HUES64 (cell line): Measurements from ENCODE around the gene GLTPD2.

ENCODE experiments used
- H3K27ac ChIP-seq: 2 replicates; pipeline ENCODE4 v1.7.0; 2013; ENCODE audit warnings: low read depth, low read length, inconsistent platforms
- H3K27me3 ChIP-seq: 2 replicates; pipeline ENCODE4 v1.6.1; 2013; ENCODE audit warnings: mild to moderate bottlenecking, low read length; ENCODE audit not compliant: insufficient read depth
- H3K36me3 ChIP-seq: 2 replicates; pipeline ENCODE4 v1.6.1; 2013; ENCODE audit warnings: mild to moderate bottlenecking, low read length; ENCODE audit not compliant: insufficient read depth
- H3K4me1 ChIP-seq: 2 replicates; pipeline ENCODE4 v1.6.1; 2013; ENCODE audit warnings: mild to moderate bottlenecking, low read length, moderate library complexity; ENCODE audit not compliant: insufficient read depth
- H3K4me3 ChIP-seq: 2 replicates; pipeline ENCODE4 v1.5.1; 2013; ENCODE audit warnings: mild to moderate bottlenecking, low read length, moderate library complexity
- H3K9ac ChIP-seq: 2 replicates; pipeline ENCODE4 v1.6.1; 2013; ENCODE audit warnings: mild to moderate bottlenecking, low read depth, low read length
- H3K9me3 ChIP-seq: 2 replicates; pipeline ENCODE4 v1.6.1; 2013; ENCODE audit warnings: low read depth, low read length; ENCODE audit not compliant: insufficient read depth
- WGBS: fragments of 150-250, 120-280 bp; methylation state at CpG from one replicate; pipeline ENCODE4 v1.1.7; 2013; ENCODE audit warnings: missing lambda C conversion rate; 5-methylcytosine and 5-hydroxymethylcytosine counted together

GLTPD2 gene

DNA sequence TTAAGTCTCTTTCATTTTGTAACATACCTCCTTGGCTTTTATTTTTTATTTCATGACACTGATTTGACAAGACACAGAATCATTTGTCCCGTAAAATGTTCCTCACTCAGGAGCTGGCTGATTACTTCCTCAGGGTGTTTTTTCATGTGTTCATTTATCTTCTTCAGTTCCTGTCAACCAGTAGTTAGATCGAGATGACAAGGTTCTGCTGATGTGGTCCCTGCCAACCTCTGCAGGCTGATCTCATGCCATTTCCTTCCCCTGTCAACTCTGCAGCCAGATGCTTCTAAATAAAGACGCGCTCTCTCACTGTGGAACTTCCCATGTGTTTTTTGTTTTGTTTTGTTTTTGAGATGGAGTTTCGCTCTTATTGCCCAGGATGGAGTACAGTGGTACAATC is 40.9 kb upstream of the GLTPD2 start:
- Histone ChIP-seq H3K27me3 (peaks cover 35% of the 10 kb centered on the region), H3K9me3 (no peaks in the 10 kb centered on the region), H3K4me3 (no peak overlapping the region), H3K9ac (no peak overlapping the region), H3K4me1 (0 out of 2 replicates have a peak, but pooled peaks cover 6% of the 10 kb centered on the region), H3K27ac (no peak overlapping the region), H3K36me3 (no peaks in the 10 kb centered on the region)
- WGBS: 94% methylated on average over 5 of the region's 5 CpGs

- Histone ChIP-seq H3K27me3 (peaks cover 26% of the 10 kb centered on the region), H3K4me3 (no peak overlapping the region), H3K36me3 (no peaks in the 10 kb centered on the region), H3K9ac (no peak overlapping the region), H3K4me1 (0 out of 2 replicates have a peak, but pooled peaks cover 6% of the 10 kb centered on the region), H3K27ac (no peak overlapping the region), H3K9me3 (no peaks in the 10 kb centered on the region)
- WGBS: 66% methylated on average over 4 of the region's 4 CpGs
Observed at GRCh38 chr17:4748686-4749085, 40.1 kb upstream of the GLTPD2 start.

DNA sequence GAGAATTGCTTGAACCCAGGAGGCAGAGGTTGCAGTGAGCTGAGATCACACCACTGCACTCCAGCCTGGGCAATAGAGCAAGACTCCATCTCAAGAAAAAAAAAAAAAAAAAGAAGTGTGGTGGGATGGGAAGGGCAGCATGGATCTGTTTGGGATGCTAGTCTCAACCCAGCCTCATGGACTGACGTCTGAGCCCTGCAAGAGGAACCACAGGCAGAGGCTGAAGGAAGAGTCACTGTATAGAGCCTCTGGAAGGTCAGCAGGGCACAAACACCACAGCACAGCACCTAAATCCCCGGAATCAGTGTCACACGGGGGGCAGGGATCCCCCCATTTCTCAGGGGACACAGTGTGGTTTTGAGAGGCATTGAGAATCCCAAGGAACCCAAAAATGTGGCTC is 38.2 kb upstream of the GLTPD2 start:
- Histone ChIP-seq H3K9ac (no peak overlapping the region), H3K9me3 (no peaks in the 10 kb centered on the region), H3K4me3 (no peak overlapping the region), H3K27me3 (peaks cover 9% of the 10 kb centered on the region; the same call in 1 of the 2 replicates), H3K27ac (no peak overlapping the region), H3K4me1 (0 out of 2 replicates have a peak, but pooled peaks cover 3% of the 10 kb centered on the region), H3K36me3 (no peaks in the 10 kb centered on the region)
- 50% methylated on average over 3 of the region's 3 CpGs for WGBS

- H3K9me3 ChIP-seq: no peaks in the 10 kb centered on the region
- no peaks in the 10 kb centered on the region for H3K4me1 ChIP-seq
- no peak overlapping the region for H3K9ac ChIP-seq
- 78% methylated on average over 5 of the region's 5 CpGs for WGBS
- H3K27me3 ChIP-seq: no peaks in the 10 kb centered on the region; the same call in 1 of the 2 replicates
- H3K4me3 ChIP-seq: no peak overlapping the region
- no peaks in the 10 kb centered on the region for H3K36me3 ChIP-seq
- no peak overlapping the region for H3K27ac ChIP-seq
Observed at GRCh38 chr17:4751932-4752331, 36.8 kb upstream of the GLTPD2 start.

GRCh38 chr17:4753392-4753791 is 35.4 kb upstream of the GLTPD2 start:
- Histone ChIP-seq H3K27me3 (no peaks in the 10 kb centered on the region; the same call in 1 of the 2 replicates), H3K9ac (no peak overlapping the region), H3K9me3 (no peaks in the 10 kb centered on the region), H3K4me1 (no peaks in the 10 kb centered on the region), H3K4me3 (no peak overlapping the region), H3K36me3 (no peaks in the 10 kb centered on the region), H3K27ac (no peak overlapping the region)
- WGBS: no CpG with 5 or more reads among the region's 1 CpG

DNA sequence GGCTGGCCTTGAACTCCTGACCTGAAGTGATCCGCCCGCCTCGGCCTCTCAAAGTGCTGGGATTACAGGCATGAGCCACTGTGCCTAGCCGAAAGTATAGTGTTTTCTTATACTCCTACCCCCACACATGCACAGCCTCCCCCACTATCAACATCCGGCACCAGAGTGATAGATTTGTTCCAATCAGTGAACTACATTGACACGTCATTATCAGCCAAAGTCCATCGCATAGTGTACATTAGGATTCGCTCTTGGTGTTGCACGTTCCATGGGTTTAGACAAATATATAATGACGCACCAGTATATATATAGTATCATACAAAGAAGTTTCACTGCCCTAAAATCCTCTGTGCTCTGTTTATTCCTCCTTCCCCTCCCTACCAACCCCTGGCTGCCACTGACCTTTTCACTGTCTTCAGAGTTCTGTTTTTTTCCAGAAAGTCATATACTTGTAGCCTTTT is 29.0 kb upstream of the GLTPD2 start:
- WGBS: 94% methylated on average over 10 of the region's 10 CpGs
- Histone ChIP-seq H3K27me3 (no peaks in the 10 kb centered on the region), H3K9me3 (no peaks in the 10 kb centered on the region), H3K4me3 (no peak overlapping the region), H3K4me1 (no peaks in the 10 kb centered on the region), H3K36me3 (no peaks in the 10 kb centered on the region), H3K9ac (no peak overlapping the region), H3K27ac (no peak overlapping the region)

DNA sequence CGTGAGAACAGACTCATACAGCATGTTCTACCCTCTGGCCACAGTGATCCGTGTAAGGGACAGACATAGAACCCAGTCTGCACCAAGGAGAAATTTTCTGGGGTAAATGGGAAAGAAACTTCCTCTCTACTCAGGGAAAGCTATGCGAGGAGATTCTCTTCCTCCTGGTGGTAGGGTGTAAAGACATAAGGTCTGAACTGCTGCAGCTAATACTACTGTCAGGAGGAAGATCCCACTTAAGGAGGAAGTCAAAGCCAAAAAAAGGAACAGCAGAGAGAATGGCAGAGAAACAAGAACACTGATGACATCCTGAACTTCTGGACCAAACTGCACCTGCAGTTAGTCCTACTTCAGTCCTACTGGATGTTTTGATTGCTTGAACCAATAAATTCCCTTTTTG is 24.2 kb upstream of the GLTPD2 start:
- Histone ChIP-seq H3K27ac (no peak overlapping the region), H3K27me3 (no peaks in the 10 kb centered on the region), H3K9ac (no peak overlapping the region), H3K4me1 (no peaks in the 10 kb centered on the region), H3K9me3 (no peaks in the 10 kb centered on the region), H3K36me3 (no peaks in the 10 kb centered on the region), H3K4me3 (no peak overlapping the region)
- 78% methylated on average over 2 of the region's 3 CpGs for WGBS

GRCh38 chr17:4766201-4766600 is 22.6 kb upstream of the GLTPD2 start:
- Histone ChIP-seq H3K4me3 (no peak overlapping the region), H3K9ac (no peak overlapping the region), H3K4me1 (no peaks in the 10 kb centered on the region), H3K36me3 (no peaks in the 10 kb centered on the region), H3K9me3 (no peaks in the 10 kb centered on the region), H3K27ac (no peak overlapping the region), H3K27me3 (no peaks in the 10 kb centered on the region)
- WGBS: 96% methylated on average over 3 of the region's 3 CpGs

DNA sequence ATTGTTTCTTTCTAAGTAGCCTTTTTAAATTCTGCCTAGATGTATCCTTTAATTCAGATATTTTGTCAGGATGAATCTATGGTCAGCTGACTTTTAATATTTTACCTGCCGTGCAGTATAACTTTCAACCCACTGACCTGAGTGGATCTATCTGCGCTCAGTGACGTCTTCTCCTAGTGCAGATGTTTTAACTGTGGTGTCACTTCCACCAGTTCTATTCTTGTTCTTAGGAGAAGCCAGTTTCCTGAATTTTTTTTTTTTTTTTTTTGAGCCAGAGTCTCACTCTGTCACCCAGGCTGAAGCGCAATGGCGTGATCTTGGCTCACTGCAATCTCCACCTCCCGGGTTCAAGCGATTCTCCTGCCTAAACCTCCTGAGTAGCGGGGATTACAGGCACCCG is 22.0 kb upstream of the GLTPD2 start:
- H3K9me3 ChIP-seq: no peaks in the 10 kb centered on the region
- no peaks in the 10 kb centered on the region for H3K36me3 ChIP-seq
- no peak overlapping the region for H3K27ac ChIP-seq
- H3K4me3 ChIP-seq: no peak overlapping the region
- no peak overlapping the region for H3K9ac ChIP-seq
- H3K4me1 ChIP-seq: no peaks in the 10 kb centered on the region
- 97% methylated on average over 9 of the region's 9 CpGs for WGBS
- H3K27me3 ChIP-seq: no peaks in the 10 kb centered on the region

DNA sequence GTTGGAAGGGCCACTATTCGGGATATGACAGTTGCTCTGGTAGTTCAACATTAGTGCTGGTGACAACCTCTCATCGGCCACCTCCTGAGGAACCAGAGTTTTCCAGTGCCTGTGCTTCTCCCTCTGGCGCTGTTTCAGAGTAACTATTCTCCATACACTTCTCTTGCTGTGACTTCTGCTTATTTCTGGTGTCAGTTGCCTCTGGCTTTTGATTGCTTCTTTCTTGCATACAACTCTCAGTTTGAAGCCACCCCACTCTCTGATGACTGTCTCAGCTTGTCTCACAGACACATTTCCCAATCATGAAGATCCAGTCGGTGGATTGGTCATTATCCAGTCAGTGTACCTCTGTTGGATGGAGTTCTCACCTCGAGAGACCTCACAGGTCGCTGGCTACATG is 20.5 kb upstream of the GLTPD2 start:
- H3K4me1 ChIP-seq: no peaks in the 10 kb centered on the region
- no peaks in the 10 kb centered on the region for H3K9me3 ChIP-seq
- no peaks in the 10 kb centered on the region for H3K36me3 ChIP-seq
- H3K27me3 ChIP-seq: no peaks in the 10 kb centered on the region
- no peak overlapping the region for H3K4me3 ChIP-seq
- no peak overlapping the region for H3K27ac ChIP-seq
- no peak overlapping the region for H3K9ac ChIP-seq
- 90% methylated on average over 6 of the region's 6 CpGs for WGBS

DNA sequence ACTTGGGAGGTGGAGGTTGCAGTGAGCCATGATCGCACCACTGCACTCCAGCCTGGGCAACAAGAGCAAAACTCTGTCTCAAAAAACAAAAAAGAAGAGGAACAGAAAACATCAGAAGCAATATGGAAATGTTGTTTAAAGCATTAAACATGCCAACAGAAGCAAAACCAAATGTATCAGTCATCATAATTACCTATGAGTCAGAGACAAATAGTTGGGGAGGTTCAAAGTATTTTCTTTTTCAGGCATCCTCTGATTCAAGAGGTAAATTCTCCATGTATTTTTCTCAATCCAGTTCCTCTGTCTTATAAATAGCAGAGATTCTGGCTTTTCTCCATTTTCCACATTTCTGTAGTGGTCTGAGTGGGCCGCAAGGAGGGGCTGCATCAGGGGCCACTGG is 19.1 kb upstream of the GLTPD2 start:
- Histone ChIP-seq H3K27me3 (no peaks in the 10 kb centered on the region), H3K27ac (no peak overlapping the region), H3K9me3 (no peaks in the 10 kb centered on the region), H3K4me1 (no peaks in the 10 kb centered on the region), H3K36me3 (no peaks in the 10 kb centered on the region), H3K9ac (no peak overlapping the region), H3K4me3 (no peak overlapping the region)
- WGBS: 97% methylated on average over 2 of the region's 2 CpGs

GRCh38 chr17:4771519-4772234 is 17.1 kb upstream of the GLTPD2 start, which contains the start of gene TM4SF5:
Gene TM4SF5, plus strand, starts transcription at chr17:4771886. Its CDS starts 37 bp downstream, at chr17:4771923.
- no peaks in the 10 kb centered on the region for H3K27me3 ChIP-seq
- no peaks in the 10 kb centered on the region for H3K4me1 ChIP-seq
- H3K4me3 ChIP-seq: no peak within 1 kb of the TSS
- H3K9me3 ChIP-seq: no peaks in the 10 kb centered on the region
- no peak within 1 kb of the TSS for H3K9ac ChIP-seq
- H3K27ac ChIP-seq: no peak within 1 kb of the TSS
- H3K36me3 ChIP-seq: no peaks in the 10 kb centered on the region
- 86% methylated on average over 13 of the region's 13 CpGs for WGBS
